ENCODE results near the gene TTC23.

GRCh38 chr15:99226802-99227201 lies 22.6 kb downstream of the TTC23 start:
- TF ChIP-seq CTCF (IDR thresholded peaks at IDR 0.05), result no peak
- no peak for TF ChIP-seq POLR2AphosphoS5 (IDR thresholded peaks at IDR 0.05)
- no peak for TF ChIP-seq POLR2A (IDR thresholded peaks at IDR 0.05; ENCODE audit: low read depth)
